ENCODE results near the gene KIAA1328.
"Not testable (repeated sequence)": the region's sequence is repeated elsewhere in the genome, so short reads cannot be mapped to it uniquely, and the experiment has no call there.

KIAA1328 gene

DNA sequence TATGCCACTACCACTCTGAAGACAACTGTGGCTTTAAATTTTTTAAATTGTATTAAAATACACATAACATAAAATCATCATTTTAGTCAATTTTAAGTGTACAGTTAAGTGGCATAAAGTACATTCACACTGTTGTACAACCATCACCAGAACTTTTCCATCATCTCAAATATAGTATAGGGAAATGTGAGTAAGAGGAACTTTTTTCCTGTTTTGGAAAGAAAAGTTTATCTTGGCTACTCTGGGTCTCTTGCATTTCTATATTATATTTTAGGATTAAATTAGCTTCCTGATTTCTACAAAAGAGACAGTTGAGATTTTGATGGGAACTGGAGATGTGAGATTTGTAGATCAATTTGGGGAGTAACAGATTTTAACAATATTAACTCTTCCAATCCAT is 3.4 kb upstream of the KIAA1328 start:
- no peak for DNase-seq (ENCODE audit: low read depth, low spot score)

DNA sequence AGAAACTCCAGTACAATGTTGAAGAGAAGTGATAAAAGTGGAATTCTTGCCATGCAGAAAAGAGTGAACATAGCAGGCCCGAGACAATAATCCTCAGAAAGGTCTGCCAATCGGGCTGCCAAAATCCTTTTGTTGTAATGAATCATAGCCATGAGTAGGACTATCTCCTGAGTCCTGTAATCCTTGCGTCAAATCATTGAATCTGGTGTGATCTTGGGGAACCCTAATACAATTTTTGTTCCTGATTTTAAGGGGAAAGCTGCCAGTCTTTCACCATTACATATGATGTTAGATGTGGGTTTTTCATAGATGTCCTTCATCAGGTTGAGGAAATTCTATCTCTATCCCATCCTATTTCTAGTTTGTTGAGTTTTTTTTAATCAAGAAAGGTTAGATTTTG is 2.4 kb upstream of the KIAA1328 start:
- no peak for DNase-seq (ENCODE audit: low read depth, low spot score)

DNA sequence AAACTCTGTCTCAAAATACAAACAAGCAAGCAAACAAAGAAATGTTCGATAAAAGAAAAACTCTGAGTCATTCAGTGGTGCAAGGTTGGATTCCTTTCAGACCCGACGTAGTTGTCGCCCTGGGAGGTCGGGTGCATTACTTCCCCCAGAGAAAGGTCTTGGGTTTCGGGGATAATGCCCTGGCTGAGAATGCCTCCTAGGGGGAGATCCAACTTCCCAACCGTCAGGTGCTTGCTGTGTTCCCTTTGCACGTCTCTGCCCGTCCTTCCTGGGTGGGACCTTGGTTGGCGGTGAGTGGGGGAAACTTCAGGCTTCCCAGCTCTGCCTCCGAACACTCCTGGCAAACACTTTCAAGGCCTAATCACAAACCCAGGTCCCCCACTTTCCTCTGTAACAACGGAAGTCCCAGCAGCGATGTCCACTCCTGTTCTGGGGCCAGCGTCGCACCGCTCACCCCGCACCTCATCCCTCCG is 734 bp upstream of the KIAA1328 start:
- no peak for DNase-seq (ENCODE audit: low read depth, low spot score)

DNA sequence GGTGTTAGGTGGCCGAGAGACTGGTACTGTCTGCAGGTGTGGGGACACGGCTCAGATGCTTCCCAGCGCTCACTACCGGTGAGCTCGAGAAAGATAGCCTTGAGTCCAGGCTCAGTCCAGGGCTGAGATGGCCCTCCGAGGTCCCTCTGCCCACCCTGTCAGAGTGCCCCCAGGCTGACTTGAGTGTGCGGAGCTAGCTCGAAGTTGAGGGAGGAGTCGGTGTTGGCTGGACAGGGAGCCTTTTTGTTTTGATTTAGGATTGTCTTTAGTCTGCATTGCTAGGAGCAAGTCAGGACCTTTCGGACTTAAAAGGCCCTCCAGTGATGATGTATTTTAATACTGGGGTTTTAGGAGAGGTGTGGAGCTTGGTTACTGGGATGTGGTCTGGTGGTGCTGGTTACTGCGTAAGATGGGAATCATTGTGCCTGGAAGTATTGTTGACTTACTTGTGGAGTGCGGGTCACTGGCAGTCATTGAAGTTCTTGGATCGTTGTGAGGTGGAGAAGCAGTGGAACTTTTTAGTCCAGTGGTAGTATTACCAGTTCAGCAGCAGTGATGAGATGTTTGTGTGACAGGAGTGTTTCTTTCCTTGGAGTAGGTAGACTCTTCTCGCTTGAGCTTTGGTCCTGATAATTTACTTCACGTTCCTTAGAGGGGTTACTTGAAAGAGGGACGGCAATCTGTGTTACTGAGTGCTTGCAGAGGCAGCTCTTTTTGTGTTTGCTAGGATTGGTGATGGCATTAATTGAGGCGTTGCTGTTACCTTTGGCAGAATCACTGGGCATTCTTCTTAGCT is 633 bp downstream of the KIAA1328 start:
- no peak for DNase-seq (ENCODE audit: low read depth, low spot score)

DNA sequence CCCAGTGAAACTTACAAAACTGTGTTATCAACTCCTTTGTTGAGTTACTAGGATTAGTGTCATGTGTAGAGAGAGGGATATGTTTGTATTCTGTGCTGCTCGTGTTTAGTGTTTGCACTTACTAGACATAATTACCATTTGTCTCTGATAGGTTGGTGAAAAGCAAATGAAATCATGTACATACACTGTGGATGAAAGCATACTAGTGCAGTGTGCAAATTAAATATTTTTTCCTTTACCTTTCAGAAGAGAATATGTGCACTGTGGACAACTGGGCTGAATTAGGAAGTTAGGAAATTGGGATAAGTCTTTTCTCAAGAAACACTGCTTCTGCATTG is 1.2 kb downstream of the KIAA1328 start:
- no peak for DNase-seq (ENCODE audit: low read depth, low spot score)

DNA sequence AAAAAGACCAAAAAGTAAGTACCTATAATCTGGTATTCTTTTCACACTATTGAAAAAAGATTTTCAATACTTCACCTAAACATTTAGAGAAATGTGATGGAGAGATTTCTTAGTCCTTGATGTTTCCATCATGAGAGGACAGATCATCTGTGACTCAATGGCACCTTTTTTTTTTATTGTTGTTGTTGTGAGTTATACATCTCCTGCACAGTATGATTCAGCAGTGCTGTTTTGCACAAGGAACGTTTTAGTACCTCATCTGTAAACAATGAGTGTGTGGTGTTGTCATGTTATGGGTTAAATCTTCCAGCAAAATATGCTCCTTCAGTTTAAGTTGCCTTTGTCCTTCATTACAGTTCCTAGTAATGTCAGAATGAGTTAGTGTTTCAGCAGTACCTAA is 2.2 kb downstream of the KIAA1328 start:
- DNase-seq (ENCODE audit: low read depth, low spot score) = no peak

DNA sequence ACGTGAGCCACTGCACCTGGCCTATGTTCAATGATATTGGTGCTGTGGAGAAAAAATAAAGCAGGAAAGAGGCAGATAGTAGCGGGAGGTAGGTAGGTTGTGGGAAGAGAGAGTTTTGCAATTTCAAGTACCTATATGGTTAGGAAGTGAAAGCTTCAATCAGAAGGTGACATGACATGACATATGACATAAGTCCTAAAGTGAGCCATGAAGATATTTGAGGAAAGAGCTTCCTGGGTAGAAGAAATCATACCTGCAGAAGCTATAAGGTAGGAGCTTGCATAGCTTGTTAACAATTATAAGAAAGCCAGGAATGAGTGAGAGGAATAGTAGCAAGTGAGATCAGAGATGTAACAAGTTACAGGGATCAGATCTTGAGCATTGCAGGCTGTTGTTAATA is 4.2 kb downstream of the KIAA1328 start:
- DNase-seq (ENCODE audit: low read depth, low spot score) = no peak

DNA sequence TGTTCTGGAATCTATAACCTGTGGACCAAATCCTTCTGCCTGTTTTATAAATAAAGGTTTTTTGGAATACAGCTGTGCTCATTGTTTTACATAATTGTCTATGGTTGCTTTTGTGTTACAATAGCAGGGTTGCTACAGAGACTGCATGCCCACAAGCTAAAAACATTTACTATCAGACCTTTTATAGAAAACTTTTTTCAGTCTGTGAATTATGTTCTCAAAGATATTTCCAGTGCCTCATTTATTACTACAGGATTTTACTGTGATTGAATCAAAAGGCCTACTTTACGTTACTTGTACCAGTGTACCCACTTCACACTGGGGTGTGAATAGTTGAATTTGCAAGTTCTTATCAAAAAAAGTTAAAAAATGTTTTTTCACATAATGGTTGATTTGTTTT is 7.0 kb downstream of the KIAA1328 start:
- no peak for DNase-seq (ENCODE audit: low read depth, low spot score)

DNA sequence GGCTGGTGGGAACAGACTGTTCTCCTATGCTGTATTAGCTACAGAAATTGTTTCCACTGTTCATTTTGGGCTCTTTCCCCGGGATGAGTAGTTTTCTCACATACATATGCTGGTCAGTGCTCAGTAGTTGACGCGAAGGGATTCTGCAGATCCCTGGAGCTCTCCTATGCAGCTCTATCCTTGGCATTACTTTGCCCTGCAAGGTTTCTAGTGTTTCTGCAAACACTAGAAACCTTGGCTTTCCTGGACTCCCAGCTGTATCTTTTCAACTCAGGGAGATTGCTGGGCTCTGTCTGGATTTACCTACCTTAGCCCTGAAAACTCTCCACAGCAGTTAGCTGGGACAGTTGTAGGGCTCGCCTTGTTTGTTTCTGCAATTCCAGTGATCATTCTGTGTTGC is 10.9 kb downstream of the KIAA1328 start:
- no peak for DNase-seq (ENCODE audit: low read depth, low spot score)

DNA sequence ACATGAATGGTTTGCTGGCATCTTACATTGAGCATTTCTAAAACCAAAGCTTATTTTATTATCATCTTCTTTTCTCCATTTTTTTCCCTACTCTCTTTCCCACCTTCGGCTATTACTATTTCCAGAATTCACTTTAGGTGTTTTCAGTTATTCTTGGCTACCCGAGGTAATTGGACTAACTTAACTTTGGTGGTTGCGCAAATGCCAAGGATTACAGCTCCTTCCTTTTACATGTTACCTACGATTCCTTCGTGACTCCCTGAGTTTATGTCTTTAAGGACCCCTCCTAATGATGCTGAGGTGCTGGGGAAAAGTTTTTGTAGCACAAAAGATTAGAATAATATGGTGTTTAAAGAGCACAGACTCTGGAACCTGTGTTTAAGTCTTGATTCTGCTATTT is 14.3 kb downstream of the KIAA1328 start:
- no peak for DNase-seq (ENCODE audit: low read depth, low spot score)

DNA sequence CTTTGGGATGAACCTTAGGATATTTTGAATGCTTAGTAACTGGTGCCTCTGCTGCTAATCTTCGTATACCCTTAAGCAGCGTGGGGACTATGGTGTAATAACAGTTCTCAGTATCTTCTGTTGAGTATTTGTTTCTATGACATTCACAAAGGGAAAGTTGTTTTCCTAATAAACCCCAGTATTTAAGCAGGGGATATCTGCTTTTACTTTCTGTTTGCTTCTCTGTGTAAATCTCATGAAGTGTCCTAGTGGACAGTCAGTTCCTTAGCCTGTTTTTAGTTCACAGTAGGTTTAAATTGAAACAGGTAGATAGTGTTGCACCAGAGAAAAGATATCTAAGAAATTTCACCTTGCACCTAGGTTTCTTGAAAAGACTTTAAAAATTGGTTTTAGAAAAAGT is 14.9 kb downstream of the KIAA1328 start:
- no peak for DNase-seq (ENCODE audit: low read depth, low spot score)

DNA sequence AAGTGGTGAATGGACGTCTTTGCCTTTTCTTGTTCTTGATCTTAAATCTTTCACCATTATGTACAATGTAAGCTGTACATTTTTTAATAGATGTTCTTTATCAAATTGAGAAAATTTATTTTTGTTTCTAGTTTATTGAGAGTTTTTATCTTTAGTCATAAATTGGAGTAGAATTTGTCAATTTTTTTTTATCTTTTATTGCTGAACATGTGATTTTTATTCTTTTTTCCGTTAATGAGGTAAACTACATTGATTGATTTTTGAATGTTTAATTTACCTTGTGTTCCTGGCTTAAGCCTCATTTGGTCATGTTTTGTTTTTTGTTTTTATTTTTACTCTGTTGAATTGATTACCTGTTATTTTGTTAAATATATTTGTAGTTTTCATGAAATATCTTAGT is 19.7 kb downstream of the KIAA1328 start:
- no peak for DNase-seq (ENCODE audit: low read depth, low spot score)

DNA sequence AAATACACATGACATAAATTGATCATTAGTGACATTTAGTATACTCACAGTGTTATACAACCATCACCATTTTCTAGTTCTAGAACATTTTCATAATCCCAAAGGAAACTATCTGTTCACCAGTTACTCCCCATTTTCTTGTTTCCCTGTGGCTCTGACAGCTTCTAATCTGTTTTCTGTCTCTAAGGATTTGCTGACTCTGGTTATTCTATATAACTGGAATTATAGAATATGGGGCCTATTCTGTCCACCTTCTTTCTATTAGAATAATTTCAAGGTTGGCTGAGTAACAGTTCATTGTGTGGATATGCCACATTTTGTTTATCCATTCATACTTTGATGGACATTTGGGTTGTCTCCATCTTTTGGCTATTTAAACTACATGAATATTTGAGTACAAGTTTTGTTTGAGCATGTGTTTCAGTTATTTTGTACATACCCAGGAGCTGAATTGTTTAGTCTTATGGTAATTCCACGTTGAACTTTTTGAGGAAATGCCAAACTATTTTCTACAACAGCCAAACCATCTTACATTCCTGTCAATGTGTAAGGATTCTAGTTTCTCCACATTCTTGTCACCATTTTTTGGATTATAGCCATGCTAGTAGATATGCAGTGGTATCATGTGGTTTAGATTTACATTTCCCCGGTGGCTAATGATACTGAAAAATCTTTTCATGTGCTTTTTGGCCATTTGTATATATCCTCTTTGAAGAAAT is 20.5 kb downstream of the KIAA1328 start:
- DNase-seq (ENCODE audit: low read depth, low spot score) = no peak

DNA sequence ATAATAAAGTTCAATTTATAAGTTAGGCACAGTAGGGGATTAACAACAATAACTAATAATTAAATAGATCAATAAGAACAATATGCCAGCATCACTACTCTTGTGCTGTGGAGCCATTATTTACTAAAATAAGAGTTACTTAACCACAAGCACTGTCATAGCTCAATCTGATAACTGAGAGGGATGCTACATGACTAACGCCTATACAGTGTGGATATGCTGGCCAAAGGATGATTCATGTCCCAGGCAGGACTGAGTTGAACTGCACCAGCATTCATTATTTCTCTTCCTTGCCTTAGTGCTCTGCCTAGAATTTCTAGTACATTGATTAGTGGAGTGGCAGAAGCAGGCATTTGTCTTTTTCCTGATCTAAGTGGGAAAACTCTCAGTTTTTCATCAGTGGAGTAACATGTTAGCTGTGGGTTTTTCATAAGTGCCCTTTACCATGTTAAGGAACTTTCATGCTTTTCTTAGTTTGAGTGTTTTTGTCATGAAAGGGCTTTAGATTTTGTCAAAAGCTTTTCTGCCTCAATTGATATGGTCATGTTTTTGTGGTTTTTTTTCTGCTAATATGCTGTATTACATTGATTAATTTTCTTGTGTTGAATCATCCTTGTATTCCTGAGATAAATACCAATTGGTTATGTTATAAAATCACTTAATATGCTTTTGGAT is 21.7 kb downstream of the KIAA1328 start:
- peak; percentile 36 for DNase-seq (ENCODE audit: low read depth, low spot score)

DNA sequence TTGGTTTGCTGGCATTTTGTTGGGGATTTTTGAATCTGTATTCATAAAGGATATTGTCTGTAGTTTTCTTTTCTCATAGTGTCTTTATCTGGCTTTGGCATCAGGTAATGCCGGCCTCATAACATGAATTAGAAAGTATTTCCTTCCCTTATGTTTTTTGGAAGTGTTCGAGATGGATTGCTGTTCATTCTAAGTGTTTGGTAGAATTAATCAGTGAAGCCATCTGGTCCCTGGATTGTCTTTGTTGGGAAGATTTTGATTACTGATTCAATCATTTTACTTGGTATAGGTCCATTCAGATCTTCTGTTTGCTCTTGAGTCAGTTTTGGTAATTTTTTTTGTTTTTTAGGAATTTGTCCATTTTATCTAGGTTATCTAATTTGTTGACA is 22.3 kb downstream of the KIAA1328 start:
- DNase-seq (ENCODE audit: low read depth, low spot score) = no peak

DNA sequence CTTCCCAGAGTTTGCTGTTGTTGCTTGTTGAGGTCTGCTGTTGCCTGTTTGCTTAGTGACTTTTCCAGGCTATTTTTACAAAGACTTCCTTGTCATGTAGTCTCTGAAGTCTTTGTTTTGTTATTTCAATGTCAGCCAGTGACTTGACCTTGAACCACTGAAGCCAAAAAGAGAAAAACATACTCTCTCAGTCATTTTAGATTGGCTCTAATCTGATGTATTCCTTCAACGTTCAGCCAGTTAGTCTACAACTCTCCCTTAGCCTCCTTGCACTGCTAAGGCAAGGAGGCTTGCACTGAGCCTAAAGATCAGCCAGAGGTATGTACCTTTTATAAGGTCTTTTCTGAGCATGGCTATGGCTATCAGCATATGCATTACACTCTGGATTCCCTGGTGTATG is 27.9 kb downstream of the KIAA1328 start:
- no peak for DNase-seq (ENCODE audit: low read depth, low spot score)

DNA sequence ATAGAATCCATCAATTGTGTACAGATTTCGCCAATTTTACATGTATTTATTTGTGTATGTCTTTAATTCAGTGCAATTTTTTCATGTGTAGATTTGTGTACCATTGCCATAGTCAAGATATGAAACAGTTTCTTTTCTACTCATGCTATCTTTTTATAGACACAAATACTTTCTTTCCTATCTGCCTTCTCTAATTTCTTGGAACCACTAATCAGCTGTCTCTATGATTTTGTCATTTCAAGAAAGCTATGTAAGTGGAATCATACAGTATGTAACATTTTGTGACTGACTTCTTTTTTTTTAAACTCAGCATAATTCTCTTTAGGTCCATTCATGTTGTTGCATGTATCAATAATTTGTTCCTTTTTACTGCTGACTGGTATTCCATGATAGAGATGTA is 33.3 kb downstream of the KIAA1328 start:
- DNase-seq (ENCODE audit: low read depth, low spot score) = no peak

DNA sequence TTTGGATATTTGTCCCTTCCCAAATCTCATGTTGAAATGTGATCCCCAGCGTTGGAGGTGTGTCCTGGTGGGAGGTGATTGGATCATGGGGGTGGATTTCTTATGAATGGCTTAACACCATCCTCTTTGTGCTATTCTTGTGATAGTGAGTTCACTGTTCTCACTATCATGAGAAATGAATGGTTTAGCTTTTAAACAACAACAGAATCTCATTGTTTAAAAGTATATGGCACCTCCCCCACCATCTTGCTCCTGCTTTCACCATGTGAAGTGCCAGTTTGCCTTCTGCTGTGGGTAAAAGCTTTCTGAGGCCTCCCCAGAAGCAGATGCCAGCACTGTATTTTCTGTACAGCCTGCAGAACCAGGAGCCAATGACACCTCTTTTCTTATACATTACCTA is 38.1 kb downstream of the KIAA1328 start:
- no peak for DNase-seq (ENCODE audit: low read depth, low spot score)

DNA sequence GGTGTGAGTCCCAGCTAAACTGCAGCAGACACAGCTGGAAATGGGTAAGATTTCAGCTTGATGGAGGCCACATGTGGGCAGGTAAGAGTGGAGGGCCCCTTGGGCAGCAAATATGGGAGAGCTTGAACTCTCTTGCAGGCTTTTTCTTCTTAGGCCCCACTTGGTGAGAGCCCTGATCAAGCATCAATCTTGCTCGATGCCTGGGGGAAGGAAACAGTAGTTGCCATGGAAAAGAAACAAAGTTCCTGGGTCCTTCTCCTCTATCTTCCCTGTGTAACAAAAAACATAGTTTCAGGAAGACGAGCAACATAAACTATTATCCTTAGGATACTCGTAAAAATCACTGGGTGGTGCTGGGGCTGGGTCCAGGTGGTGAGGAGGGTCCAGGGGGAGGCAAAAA is 42.9 kb downstream of the KIAA1328 start:
- DNase-seq (ENCODE audit: low read depth, low spot score) = no peak

DNA sequence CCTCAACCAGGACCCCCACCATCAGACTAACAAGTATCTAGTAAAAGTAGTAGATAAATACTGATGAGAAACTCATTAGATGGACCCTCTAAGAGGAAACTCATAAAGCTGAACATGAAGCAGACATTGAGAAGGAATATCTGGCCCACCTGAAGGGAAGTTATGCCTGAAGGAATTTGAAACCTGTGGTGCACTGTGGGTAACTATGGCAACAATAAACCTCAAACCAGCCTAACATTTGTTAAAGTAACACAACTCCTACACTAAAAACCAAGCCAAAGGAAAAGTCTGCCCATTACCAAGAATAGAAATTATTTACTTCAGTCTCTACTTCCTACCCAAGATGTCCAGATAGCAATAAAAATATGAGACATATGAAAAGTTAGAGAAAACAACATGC is 43.4 kb downstream of the KIAA1328 start:
- no peak for DNase-seq (ENCODE audit: low read depth, low spot score)

DNA sequence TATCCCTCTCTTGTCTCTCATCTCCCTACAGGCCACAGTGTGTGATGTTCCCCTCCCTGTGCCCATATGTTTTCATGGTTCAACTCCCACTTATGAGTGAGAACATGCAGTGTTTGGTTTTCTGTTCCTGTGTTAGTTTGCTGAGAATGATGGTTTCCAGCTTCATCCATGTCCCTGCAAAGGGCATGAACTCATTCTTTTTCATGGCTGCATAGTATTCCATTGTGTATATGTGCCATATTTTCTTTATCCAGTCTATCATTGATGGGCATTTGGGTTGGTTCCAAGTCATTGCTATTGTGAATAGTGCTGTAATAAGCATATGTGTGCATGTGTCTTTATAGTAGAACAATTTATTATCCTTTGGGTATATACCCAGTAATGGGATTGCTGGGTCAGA is 44.9 kb downstream of the KIAA1328 start:
- DNase-seq (ENCODE audit: low read depth, low spot score) = not testable (repeated sequence)

DNA sequence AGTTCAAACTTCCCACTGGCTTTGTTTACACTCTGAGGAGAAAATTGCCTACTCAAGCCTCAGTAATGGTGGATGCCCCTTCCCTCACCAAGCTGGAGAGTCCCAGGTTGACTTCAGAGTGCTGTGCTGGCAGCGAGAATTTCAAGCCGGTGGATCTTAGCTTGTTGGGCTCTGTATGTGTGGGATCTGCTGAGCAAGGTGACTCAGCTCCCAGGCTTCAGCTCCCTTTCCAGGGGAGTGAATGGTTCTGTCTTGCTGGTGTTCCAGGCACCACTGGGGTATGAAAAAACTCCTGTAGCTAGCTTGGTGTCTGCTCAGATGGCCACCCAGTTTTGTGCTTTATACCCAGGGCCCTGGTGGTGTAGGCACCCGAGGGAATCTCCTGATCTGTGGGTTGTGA is 50.9 kb downstream of the KIAA1328 start:
- not testable (repeated sequence) for DNase-seq (ENCODE audit: low read depth, low spot score)

DNA sequence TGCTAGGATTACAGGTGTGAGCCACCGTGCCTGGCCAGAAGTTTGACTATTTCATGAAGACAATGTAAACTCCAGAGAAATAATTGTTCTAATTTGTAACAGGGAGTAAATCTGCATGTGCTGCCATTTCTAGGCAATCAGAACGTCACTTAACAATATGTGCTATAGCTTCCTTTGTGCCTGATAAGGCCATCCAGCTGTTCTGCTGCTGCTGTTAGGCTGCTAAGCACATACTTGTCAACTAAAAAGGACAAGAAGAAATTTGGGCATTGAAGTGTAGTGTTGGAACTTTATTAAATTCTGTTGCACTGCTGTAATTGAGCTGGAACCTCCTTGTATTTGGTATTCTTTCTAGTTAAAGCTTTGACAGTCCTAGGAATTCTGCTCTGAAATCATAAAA is 57.1 kb downstream of the KIAA1328 start:
- DNase-seq (ENCODE audit: low read depth, low spot score) = no peak

Data from smooth muscle cell of the brain vasculature (primary cell).